Natural killer cell (primary cell): ENCODE measurements around the gene TULP4. TPM values are rescaled to one million over a fixed set of nuclear protein-coding genes. Genes with fewer than 3 reads are reported as not detected.

ENCODE experiments used
- ATAC-seq, 3 donors: fragments of 150-1000 bp in 2 of 3; fragments of 200-7000 bp in 1 of 3; cut with Tn5 transposase; 1 replicate in 1 of 3; 2 replicates in 2 of 3; pipeline ENCODE4 v1.10.0; 2021; ENCODE audit warnings: mild to moderate bottlenecking in 2 of 3, moderate library complexity in 2 of 3
- DNase-seq, 2 donors: peaks; one replicate each; pipeline versions ENCODE4 v3.0.0 to v3.0.0-alpha.2; 2013 to 2021; ENCODE audit warnings: mixed read lengths in 1 of 2
- H3K27ac ChIP-seq: one replicate; pipeline ENCODE4 v1.5.1; 2013; ENCODE audit warnings: mild to moderate bottlenecking, low read length
- H3K27me3 ChIP-seq: one replicate; pipeline ENCODE4 v1.6.1; 2013; ENCODE audit warnings: low read length; ENCODE audit not compliant: control insufficient read depth, insufficient read depth
- H3K36me3 ChIP-seq: one replicate; pipeline ENCODE4 v1.6.1; 2013; ENCODE audit warnings: low read length; ENCODE audit not compliant: control insufficient read depth, insufficient read depth
- H3K4me1 ChIP-seq: one replicate; pipeline ENCODE4 v1.6.1; 2013; ENCODE audit warnings: low read length; ENCODE audit not compliant: control insufficient read depth, insufficient read depth
- H3K4me3 ChIP-seq: one replicate; pipeline ENCODE4 v1.5.1; 2013; ENCODE audit warnings: low read length
- H3K9me3 ChIP-seq: one replicate; pipeline ENCODE4 v1.6.1; 2013; ENCODE audit warnings: low read length; ENCODE audit not compliant: control insufficient read depth, insufficient read depth
- H3K27ac Mint-ChIP-seq, 2 donors: one replicate each; pipeline ENCODE4 v1.8.0; 2022; ENCODE audit warnings: mild to moderate bottlenecking in 2 of 2, mixed read lengths in 2 of 2, moderate library complexity in 1 of 2
- H3K27me3 Mint-ChIP-seq, 2 donors: one replicate each; pipeline ENCODE4 v1.8.0; 2022; ENCODE audit warnings: low read depth in 2 of 2, mixed read lengths in 2 of 2
- H3K36me3 Mint-ChIP-seq: one replicate; pipeline ENCODE4 v1.8.0; 2022; ENCODE audit warnings: mixed read lengths
- H3K4me1 Mint-ChIP-seq, 2 donors: one replicate each; pipeline ENCODE4 v1.8.0; 2022; ENCODE audit warnings: mixed read lengths in 2 of 2
- H3K4me3 Mint-ChIP-seq: one replicate; pipeline ENCODE4 v1.8.0; 2022; ENCODE audit warnings: mild to moderate bottlenecking, moderate library complexity, mixed read lengths
- H3K9me3 Mint-ChIP-seq, 2 donors: one replicate each; pipeline ENCODE4 v1.8.0; 2022; ENCODE audit warnings: mixed read lengths in 2 of 2
- WGBS: methylation state at CpG from one replicate; pipeline ENCODE4 v1.1.7; 2013; ENCODE audit warnings: missing lambda C conversion rate; ENCODE audit not compliant: insufficient coverage; 5-methylcytosine and 5-hydroxymethylcytosine counted together
- intact Hi-C: fragments of 100-400 bp; cut with micrococcal nuclease; formaldehyde crosslinking; loops from one replicate; pipeline ENCODE4 v1.14.2; 2022
- total RNA-seq, 4 donors: library from RNA; stranded (reverse); fragments of 120-200 nt in 1 of 4; gene quantifications; one replicate each; pipeline versions ENCODE4 v1.2.3 to v1.2.4, GENCODE V29; 2013 to 2022
- TF ChIP-seq, protein P1 (sequence below): fragments of 200-600 bp; IDR thresholded peaks from one replicate; pipeline ENCODE4 v1.8.0; 2022; ENCODE audit warnings: antibody characterized with exemption

TULP4 gene
- total RNA-seq, 3 donors from 2014 or later (not counting 1 experiment from before 2014, with no cell fraction given): 75.2 to 89.5 (median 88.3) TPM

GRCh38 chr6:158536891-158537798 is 224.9 kb downstream of the TULP4 start:
- 4% methylated on average over 91 of the region's 94 CpGs for WGBS
- Histone ChIP-seq H3K27ac (no peak overlapping the region), H3K9me3 (no peaks in the 10 kb centered on the region), H3K27me3 (peaks cover 16% of the 10 kb centered on the region), H3K4me1 (peaks cover 11% of the 10 kb centered on the region), H3K4me3 (no peak overlapping the region), H3K36me3 (no peaks in the 10 kb centered on the region)
- TF ChIP-seq, protein P1, sequence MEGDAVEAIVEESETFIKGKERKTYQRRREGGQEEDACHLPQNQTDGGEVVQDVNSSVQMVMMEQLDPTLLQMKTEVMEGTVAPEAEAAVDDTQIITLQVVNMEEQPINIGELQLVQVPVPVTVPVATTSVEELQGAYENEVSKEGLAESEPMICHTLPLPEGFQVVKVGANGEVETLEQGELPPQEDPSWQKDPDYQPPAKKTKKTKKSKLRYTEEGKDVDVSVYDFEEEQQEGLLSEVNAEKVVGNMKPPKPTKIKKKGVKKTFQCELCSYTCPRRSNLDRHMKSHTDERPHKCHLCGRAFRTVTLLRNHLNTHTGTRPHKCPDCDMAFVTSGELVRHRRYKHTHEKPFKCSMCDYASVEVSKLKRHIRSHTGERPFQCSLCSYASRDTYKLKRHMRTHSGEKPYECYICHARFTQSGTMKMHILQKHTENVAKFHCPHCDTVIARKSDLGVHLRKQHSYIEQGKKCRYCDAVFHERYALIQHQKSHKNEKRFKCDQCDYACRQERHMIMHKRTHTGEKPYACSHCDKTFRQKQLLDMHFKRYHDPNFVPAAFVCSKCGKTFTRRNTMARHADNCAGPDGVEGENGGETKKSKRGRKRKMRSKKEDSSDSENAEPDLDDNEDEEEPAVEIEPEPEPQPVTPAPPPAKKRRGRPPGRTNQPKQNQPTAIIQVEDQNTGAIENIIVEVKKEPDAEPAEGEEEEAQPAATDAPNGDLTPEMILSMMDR: no peak
- Mint-ChIP-seq H3K27ac (no peak overlapping the region), H3K27me3 (peaks cover 40 to 64% of the 10 kb centered on the region in 2 donors), H3K9me3 (peaks cover 0 to 3% of the 10 kb centered on the region in 2 donors), H3K4me1 (peaks cover 0 to 5% of the 10 kb centered on the region in 2 donors), H3K4me3 (no peak overlapping the region), H3K36me3 (peaks cover 7% of the 10 kb centered on the region)
- DNase-seq: peak in 1 of 2 donors; percentile 41
- intact Hi-C loops: no loop called here
- ATAC-seq: peak in 2 of 3 donors; percentile 16 to 34

- DNase-seq: no peak
- H3K36me3 ChIP-seq: no peaks in the 10 kb centered on the region
- no peaks in the 10 kb centered on the region for H3K9me3 ChIP-seq
- H3K27me3 ChIP-seq: peaks cover 16% of the 10 kb centered on the region
- H3K36me3 Mint-ChIP-seq: no peaks in the 10 kb centered on the region
- intact Hi-C loops: no loop called here
- H3K4me1 Mint-ChIP-seq: peaks cover 0 to 5% of the 10 kb centered on the region in 2 donors
- no peak overlapping the region for H3K4me3 ChIP-seq
- H3K9me3 Mint-ChIP-seq: no peaks in the 10 kb centered on the region
- H3K27me3 Mint-ChIP-seq: peaks cover 30 to 59% of the 10 kb centered on the region in 2 donors
- no peak overlapping the region for H3K27ac ChIP-seq
- TF ChIP-seq, protein P1: no peak
- no peak overlapping the region for H3K4me3 Mint-ChIP-seq
- WGBS: 62% methylated on average over 2 of the region's 2 CpGs
- ATAC-seq: no peak
- H3K27ac Mint-ChIP-seq: no peak overlapping the region
- peaks cover 11% of the 10 kb centered on the region for H3K4me1 ChIP-seq
Measured at GRCh38 chr6:158538741-158539140, 226.5 kb downstream of the TULP4 start.

DNA sequence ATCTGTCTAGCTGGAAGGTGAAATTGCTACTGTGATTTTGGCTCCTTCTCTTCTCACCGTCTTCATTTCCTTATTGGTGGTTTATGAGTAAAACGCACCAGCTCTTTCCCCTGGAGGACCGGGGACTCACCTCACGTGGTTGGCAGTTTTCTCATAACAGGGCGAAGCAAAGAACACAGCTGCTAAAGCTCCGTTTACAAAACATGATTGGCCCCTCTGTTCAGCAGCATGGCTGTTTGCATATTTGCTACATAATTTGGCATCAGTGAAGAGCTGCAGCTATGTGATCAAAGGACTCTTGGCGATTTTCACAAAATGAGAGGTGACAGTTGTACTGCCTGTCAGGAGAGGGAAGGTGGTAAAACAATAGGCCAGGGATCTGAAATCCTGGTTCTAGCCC is 227.1 kb downstream of the TULP4 start:
- Histone ChIP-seq H3K27me3 (peaks cover 16% of the 10 kb centered on the region), H3K36me3 (no peaks in the 10 kb centered on the region), H3K9me3 (no peaks in the 10 kb centered on the region), H3K27ac (no peak overlapping the region), H3K4me3 (no peak overlapping the region), H3K4me1 (peaks cover 11% of the 10 kb centered on the region)
- H3K36me3 Mint-ChIP-seq: no peaks in the 10 kb centered on the region
- no peak overlapping the region for H3K4me3 Mint-ChIP-seq
- WGBS: 56% methylated on average over 7 of the region's 7 CpGs
- H3K4me1 Mint-ChIP-seq: peaks cover 0 to 5% of the 10 kb centered on the region in 2 donors
- DNase-seq (no peak), ATAC-seq (no peak)
- no peaks in the 10 kb centered on the region for H3K9me3 Mint-ChIP-seq
- TF ChIP-seq, protein P1: no peak
- H3K27ac Mint-ChIP-seq: no peak overlapping the region
- H3K27me3 Mint-ChIP-seq: peaks cover 30 to 59% of the 10 kb centered on the region in 2 donors
- intact Hi-C loops: no loop called here
